Progenitor cell of endocrine pancreas (in vitro differentiated cells): ENCODE results near the gene KRCC1. TPM values are rescaled to one million over a fixed set of nuclear protein-coding genes. Genes with fewer than 3 reads are reported as not detected.

ENCODE experiments used
- DNase-seq: peaks from one replicate; pipeline ENCODE4 v3.0.0; 2021; ENCODE audit warnings: low spot score; ENCODE audit not compliant: unreplicated experiment
- H3K27ac Mint-ChIP-seq: 2 replicates; pipeline ENCODE4 v1.8.0; 2021; ENCODE audit warnings: mild to moderate bottlenecking, moderate library complexity, mixed read lengths
- H3K27me3 Mint-ChIP-seq: 2 replicates; pipeline ENCODE4 v1.8.0; 2021; ENCODE audit warnings: mixed read lengths
- H3K36me3 Mint-ChIP-seq: 2 replicates; pipeline ENCODE4 v1.8.0; 2022; ENCODE audit warnings: mixed read lengths; ENCODE audit not compliant: insufficient read depth
- H3K4me1 Mint-ChIP-seq: 2 replicates; pipeline ENCODE4 v1.8.0; 2021; ENCODE audit warnings: low read depth, mixed read lengths
- H3K4me3 Mint-ChIP-seq: 2 replicates; pipeline ENCODE4 v1.8.0; 2021; ENCODE audit warnings: low read depth, mild to moderate bottlenecking, moderate library complexity, mixed read lengths
- H3K9me3 Mint-ChIP-seq: 2 replicates; pipeline ENCODE4 v1.8.0; 2021; ENCODE audit warnings: low read depth, mixed read lengths
- CTCF ChIP-seq: fragments of 200-600 bp; sonication (generic); IDR thresholded peaks from one replicate; pipeline ENCODE4 v1.5.0; 2021; ENCODE audit warnings: antibody characterized with exemption, mild to moderate bottlenecking; ENCODE audit not compliant: unreplicated experiment
- total RNA-seq: library from RNA; stranded (reverse); gene quantifications from 2 replicates; pipeline ENCODE4 v1.2.1, GENCODE V29; 2021

The KRCC1 gene
- total RNA-seq, 1 donor from 2014 or later: 16.2 TPM

GRCh38 chr2:88070055-88070454 lies 14.5 kb upstream of the KRCC1 start:
- peaks cover 6% of the 10 kb centered on the region for H3K4me1 Mint-ChIP-seq
- H3K9me3 Mint-ChIP-seq: no peaks in the 10 kb centered on the region
- TF ChIP-seq CTCF: no peak
- H3K4me3 Mint-ChIP-seq: no peak overlapping the region
- H3K27me3 Mint-ChIP-seq: no peaks in the 10 kb centered on the region
- H3K27ac Mint-ChIP-seq: no peak overlapping the region
- no peak for DNase-seq
- no peaks in the 10 kb centered on the region for H3K36me3 Mint-ChIP-seq

- no peaks in the 10 kb centered on the region for H3K27me3 Mint-ChIP-seq
- no peak for DNase-seq
Measured at GRCh38 chr2:88069117-88069516, 13.5 kb upstream of the KRCC1 start.

DNA sequence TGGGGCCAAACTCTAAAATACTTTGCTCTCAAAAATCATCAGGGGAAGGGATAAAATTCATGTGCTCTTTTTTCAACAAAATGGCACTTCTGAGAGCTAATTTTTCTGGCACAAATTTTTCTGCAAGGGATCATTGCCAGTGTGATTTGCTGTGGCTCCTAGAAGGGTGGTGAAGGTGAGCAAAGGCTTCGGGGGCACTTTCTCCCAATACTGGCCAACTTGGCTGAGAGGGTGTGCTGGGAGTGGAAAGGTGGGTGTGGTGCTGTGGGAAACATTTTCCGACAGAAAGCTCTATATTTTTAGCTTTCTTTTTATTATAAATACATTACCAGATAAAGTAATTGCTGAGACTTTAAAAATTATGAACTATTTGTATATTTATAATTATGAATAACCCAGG lies 12.5 kb upstream of the KRCC1 start:
- no peaks in the 10 kb centered on the region for H3K36me3 Mint-ChIP-seq
- H3K27ac Mint-ChIP-seq: no peak overlapping the region
- no peaks in the 10 kb centered on the region for H3K9me3 Mint-ChIP-seq
- no peak overlapping the region for H3K4me3 Mint-ChIP-seq
- no peak for TF ChIP-seq CTCF
- no peaks in the 10 kb centered on the region for H3K27me3 Mint-ChIP-seq
- peaks cover 6% of the 10 kb centered on the region for H3K4me1 Mint-ChIP-seq
- no peak for DNase-seq

More at GRCh38 chr2:88069117-88069516, 13.5 kb upstream of the KRCC1 start:
- Mint-ChIP-seq H3K4me3 (no peak overlapping the region), H3K36me3 (no peaks in the 10 kb centered on the region), H3K27ac (peak overlapping the region; percentile 5), H3K4me1 (peaks cover 6% of the 10 kb centered on the region), H3K9me3 (no peaks in the 10 kb centered on the region)
- TF ChIP-seq CTCF: no peak

GRCh38 chr2:88067598-88067997 lies 12.0 kb upstream of the KRCC1 start, which contains the start of gene SMYD1:
Gene SMYD1, plus strand, starts transcription at chr2:88067825. Its CDS starts 40 bp downstream, at chr2:88067865.
- H3K4me1 Mint-ChIP-seq: peaks cover 7% of the 10 kb centered on the region
- DNase-seq: no peak
- no peaks in the 10 kb centered on the region for H3K36me3 Mint-ChIP-seq
- no peaks in the 10 kb centered on the region for H3K27me3 Mint-ChIP-seq
- H3K27ac Mint-ChIP-seq: no peak within 1 kb of the TSS
- TF ChIP-seq CTCF: no peak
- H3K9me3 Mint-ChIP-seq: no peaks in the 10 kb centered on the region
- H3K4me3 Mint-ChIP-seq: no peak within 1 kb of the TSS

GRCh38 chr2:88067189-88067588 lies 11.6 kb upstream of the KRCC1 start:
- Mint-ChIP-seq H3K36me3 (no peaks in the 10 kb centered on the region), H3K27me3 (no peaks in the 10 kb centered on the region), H3K4me1 (peaks cover 8% of the 10 kb centered on the region), H3K27ac (no peak overlapping the region), H3K9me3 (no peaks in the 10 kb centered on the region), H3K4me3 (no peak overlapping the region)
- no peak for DNase-seq
- no peak for TF ChIP-seq CTCF
